Measurements from ENCODE around the gene ISM2.

GRCh38 chr14:77498120-77498979, at the start of gene ISM2:
- TF ChIP-seq EZH2phosphoT487 (IDR thresholded peaks at IDR 0.05; ENCODE audit: insufficient read depth, low read depth) = no peak; the same call in 1 of the 2 replicates
- TF ChIP-seq EZH2 (IDR thresholded peaks at IDR 0.05; ENCODE audit: insufficient read depth, poor library complexity, severe bottlenecking) = no peak
